ENCODE measurements around the gene PSME1. TPM values are rescaled to one million over a fixed set of nuclear protein-coding genes. Genes with fewer than 3 reads are reported as not detected.

PSME1 gene
- total and polyA plus RNA-seq, 2 of the 4 experiments (the other 2 are of a cell fraction), result 42.8 to 106 TPM

- no peak for TF ChIP-seq CEBPB (IDR thresholded peaks at IDR 0.05; ENCODE audit: low read depth, low read length)
- TF ChIP-seq MAFK (IDR thresholded peaks at IDR 0.05; ENCODE audit: low read depth, low read length), result 0 out of 2 replicates have a peak, but pooled peaks have one; percentile 10
- no peak for TF ChIP-seq RAD21 (IDR thresholded peaks at IDR 0.05; ENCODE audit: low read length)
- no peak for TF ChIP-seq CHD1 (IDR thresholded peaks at IDR 0.05; ENCODE audit: low read depth, low read length)
Measured at GRCh38 chr14:24141097-24141880, 5.3 kb downstream of the PSME1 start, which contains the start of gene EMC9 (continued).

GRCh38 chr14:24143511-24143910 lies 7.5 kb downstream of the PSME1 start:
- Histone ChIP-seq H2AK9ac (replicated peaks; ENCODE audit: low read depth, low read length, poor library complexity) (no peak overlapping the region), H3K9me3 (ENCODE audit: control insufficient read depth, insufficient read depth, low read length) (no peaks in the 10 kb centered on the region), H3K36me3 (ENCODE audit: control insufficient read depth, insufficient read depth, low read length) (peaks cover 11% of the 10 kb centered on the region), H2AFZ (replicated peaks; ENCODE audit: low read length, poor library complexity) (peak overlapping the region; percentile 24), H2BK120ac (ENCODE audit: low read depth, low read length) (no peak overlapping the region), H3K9ac (ENCODE audit: low read depth, low read length) (no peak overlapping the region), H3K4me1 (ENCODE audit: control insufficient read depth, insufficient read depth, low read length) (peaks cover 13% of the 10 kb centered on the region), H2AK5ac (ENCODE audit: low read depth, low read length) (no peak overlapping the region), H3K4ac (ENCODE audit: low read depth, low read length) (peak overlapping the region; percentile 66; the same call in 1 of the 2 replicates), H3K4me2 (ENCODE audit: low read depth, low read length) (no peak overlapping the region), H3K4me3 (ENCODE audit: insufficient read depth, low read depth, low read length) (no peak overlapping the region), H4K5ac (ENCODE audit: low read depth, low read length) (no peak overlapping the region), H3K79me1 (ENCODE audit: low read depth in 1 of 2, low read length in 2 of 2) (peaks cover 33 to 68% of the 10 kb centered on the region in 2 experiments), H3K9me1 (ENCODE audit: insufficient read depth, low read length) (peaks cover 19% of the 10 kb centered on the region), H2BK20ac (ENCODE audit: low read depth, low read length) (peak overlapping the region; percentile 29; the same call in 1 of the 2 replicates), H4K20me1 (ENCODE audit: insufficient read depth, low read length) (peaks cover 16% of the 10 kb centered on the region), H2BK15ac (ENCODE audit: low read depth, low read length) (no peak overlapping the region), H3K56ac (ENCODE audit: extremely low read depth, insufficient read depth, low read length) (no peak overlapping the region), H4K91ac (ENCODE audit: insufficient read depth, low read depth, low read length) (no peak overlapping the region), H3K27ac (ENCODE audit: insufficient read depth, low read length) (no peak overlapping the region), H4K8ac (ENCODE audit: low read depth in 2 of 2, low read length in 2 of 2) (no peak overlapping the region), H2BK5ac (ENCODE audit: low read depth, low read length, poor library complexity, severe bottlenecking) (no peak overlapping the region), H3K27me3 (ENCODE audit: control insufficient read depth, insufficient read depth, low read length) (no peaks in the 10 kb centered on the region), H3K18ac (ENCODE audit: low read depth, low read length) (no peak overlapping the region), H3K23ac (ENCODE audit: low read depth, low read length) (no peak overlapping the region), H3K14ac (replicated peaks; ENCODE audit: low read depth, low read length) (no peak overlapping the region)
- in situ Hi-C loops (cut with MboI; ENCODE audit: low sequenced_read_pairs), result loop anchor here (25.0 kb wide), 2 partner anchors 831 to 1056 kb away; partner anchors contain the start of genes ACIN1, BCL2L2, C14orf119 and PABPN1
- intact Hi-C loops (cut with micrococcal nuclease), result no loop called here
- DNase-seq (peak; percentile 51), ATAC-seq (ENCODE audit: low read depth) (no peak)
- dilution Hi-C loops (cut with HindIII; ENCODE audit: low sequenced_read_pairs, unreplicated experiment), result no loop called here
- no TSS peak for BruUV-seq (replicated peaks)
- no CpG with 5 or more reads among the region's 2 CpGs for WGBS, 2 experiments (ENCODE audit: extremely low coverage in 2 of 2, insufficient read length in 1 of 2)
- ChIA-PET POLR2A (ENCODE audit: unreplicated experiment) (no interaction called here), CTCF (no interaction called here)
- TF ChIP-seq FOS (IDR thresholded peaks at IDR 0.05; ENCODE audit: low read depth, low read length) (no peak), RAD21 (IDR thresholded peaks at IDR 0.05; ENCODE audit: low read length) (no peak), ELK1 (IDR thresholded peaks at IDR 0.05; ENCODE audit: borderline replicate concordance, low read depth, low read length) (no peak), NFE2L2 (IDR thresholded peaks at IDR 0.05; ENCODE audit: low read depth, low read length) (no peak), BHLHE40 (IDR thresholded peaks at IDR 0.05; ENCODE audit: low read depth, low read length) (no peak), MAZ (IDR thresholded peaks at IDR 0.05; ENCODE audit: borderline replicate concordance, low read depth, low read length) (no peak), RFX5 (IDR thresholded peaks at IDR 0.05; ENCODE audit: low read depth, low read length) (no peak), CHD1 (IDR thresholded peaks at IDR 0.05; ENCODE audit: low read depth, low read length) (no peak), RCOR1 (IDR thresholded peaks at IDR 0.05; ENCODE audit: insufficient replicate concordance, low read length) (no peak), CTCF (conservative IDR thresholded peaks at IDR 0.05; ENCODE audit: low read depth, low read length) (no peak), POLR2A (IDR thresholded peaks at IDR 0.05; ENCODE audit: low read depth, low read length) (no peak), MXI1 (IDR thresholded peaks at IDR 0.05; ENCODE audit: borderline replicate concordance, low read depth, low read length) (no peak)

Measured in IMR-90 (cell line).